HCT116 (cell line): ENCODE data around the gene CSF1R. TPM values are rescaled to one million over a fixed set of nuclear protein-coding genes. Genes with fewer than 3 reads are reported as not detected.
A peak's percentile ranks its signal among the peaks of the same experiment; 100 is the strongest.

Source experiments
- ATAC-seq: fragments of 200-7000 bp; cut with Tn5 transposase; 2 replicates; pipeline ENCODE4 v1.9.1; 2020; ENCODE audit warnings: mild to moderate bottlenecking, moderate library complexity
- BruUV-seq: library from RNA; stranded (reverse); fragments of 400-500 nt; replicated peaks from 2 replicates; lab custom pipeline; 2021; lab: Mats Ljungman, UMichigan
- CTCF ChIA-PET: fragments of 300-600 bp; sonication (Branson Sonifier 250); formaldehyde crosslinking; loops from one replicate; lab custom pipeline; 2021; ENCODE audit warnings: antibody characterized with exemption; lab: Charles Lee
- POLR2A ChIA-PET: fragments of 300-600, 350-600 bp; sonication (Branson Sonifier 250); formaldehyde crosslinking; loops from one replicate; lab custom pipeline; 2021; ENCODE audit warnings: antibody characterized with exemption; lab: Charles Lee
- RAD21 ChIA-PET, 2 experiments: fragments of 300-600 bp; sonication (Branson Sonifier 250); formaldehyde crosslinking; loops; one replicate each; lab custom pipeline; 2023; ENCODE audit warnings: low total read pairs in 2 of 2; ENCODE audit not compliant: uncharacterized antibody in 2 of 2, unreplicated experiment in 2 of 2, low non-redundant PET in 1 of 2; lab: Charles Lee
- DNase-seq: peaks from one replicate; pipeline ENCODE4 v3.0.0-alpha.2; 2010; ENCODE audit warnings: low read depth, low spot score
- H2AFZ ChIP-seq: fragments of 200-600 bp; shearing (Covaris generic), sonication (generic); 2 replicates; pipeline ENCODE4 v1.6.1; 2017; ENCODE audit warnings: low read depth, mixed run types, mixed read lengths, antibody characterized with exemption, low read length; ENCODE audit not compliant: poor library complexity, severe bottlenecking
- H3K27ac ChIP-seq: 2 replicates; pipeline ENCODE4 v1.5.1; 2012; ENCODE audit warnings: low read depth, low read length
- H3K27me3 ChIP-seq: fragments of 200-600 bp; sonication (generic); 2 replicates; pipeline ENCODE4 v1.6.1; 2016; ENCODE audit warnings: mixed run types, low read length, mixed read lengths; ENCODE audit not compliant: insufficient read depth
- H3K36me3 ChIP-seq, 2 experiments: fragments of 200-500 bp in 1 of 2; fragments of 200-600 bp in 1 of 2; sonication (Bioruptor generic) in 1 of 2; sonication (generic) in 1 of 2; 2 replicates each; pipeline versions ENCODE4 v1.5.1 to v1.6.1; 2014 to 2016; ENCODE audit warnings: low read length in 2 of 2, inconsistent platforms in 1 of 2, mixed read lengths in 1 of 2, mixed run types in 1 of 2; ENCODE audit not compliant: insufficient read depth in 2 of 2, control insufficient read depth in 1 of 2
- H3K4me1 ChIP-seq, 2 experiments: fragments of 200-600 bp in 1 of 2; sonication (generic) in 1 of 2; 2 replicates each; pipeline versions ENCODE4 v1.5.1 to v1.6.1; 2012 to 2017; ENCODE audit warnings: low read length in 2 of 2, inconsistent platforms in 1 of 2, mild to moderate bottlenecking in 1 of 2, mixed read lengths in 1 of 2, mixed run types in 1 of 2, moderate library complexity in 1 of 2; ENCODE audit not compliant: insufficient read depth in 2 of 2, control insufficient read depth in 1 of 2
- H3K4me2 ChIP-seq: fragments of 200-600 bp; sonication (generic); 2 replicates; pipeline ENCODE4 v1.6.1; 2017; ENCODE audit warnings: mixed run types, low read length, mixed read lengths
- H3K4me3 ChIP-seq, 2 experiments: fragments of 200-600 bp in 1 of 2; sonication (generic) in 1 of 2; replicated peaks in 1 of 2; 2 replicates each; pipeline ENCODE4 v1.5.1; 2011 to 2016; ENCODE audit warnings: low read length in 2 of 2, control low read depth in 1 of 2, low read depth in 1 of 2, mild to moderate bottlenecking in 1 of 2, mixed read lengths in 1 of 2, mixed run types in 1 of 2
- H3K79me2 ChIP-seq: fragments of 200-600 bp; sonication (generic); 2 replicates; pipeline ENCODE4 v1.6.1; 2017; ENCODE audit warnings: mild to moderate bottlenecking, mixed run types, low read length, moderate library complexity, mixed read lengths; ENCODE audit not compliant: insufficient read depth
- H3K9ac ChIP-seq: fragments of 200-600 bp; sonication (generic); 2 replicates; pipeline ENCODE4 v1.6.1; 2016; ENCODE audit warnings: low read length, mixed read lengths
- H3K9me2 ChIP-seq: fragments of 200-600 bp; sonication (generic), shearing (Covaris generic); 2 replicates; pipeline ENCODE4 v1.6.1; 2017; ENCODE audit warnings: mixed run types, mild to moderate bottlenecking, moderate library complexity; ENCODE audit not compliant: insufficient read depth
- H3K9me3 ChIP-seq, 2 experiments: fragments of 200-500 bp in 1 of 2; fragments of 200-600 bp in 1 of 2; sonication (Bioruptor generic) in 1 of 2; sonication (generic) in 1 of 2; 2 replicates each; pipeline ENCODE4 v1.6.1; 2014 to 2017; ENCODE audit warnings: low read length in 2 of 2, mixed read lengths in 2 of 2, inconsistent platforms in 1 of 2, low read depth in 1 of 2, mild to moderate bottlenecking in 1 of 2, mixed run types in 1 of 2, moderate library complexity in 1 of 2; ENCODE audit not compliant: control insufficient read depth in 1 of 2, insufficient read depth in 1 of 2
- H4K20me1 ChIP-seq: fragments of 200-600 bp; sonication (generic), shearing (Covaris generic); 2 replicates; pipeline ENCODE4 v1.6.1; 2017; ENCODE audit warnings: mixed run types, mild to moderate bottlenecking, moderate library complexity; ENCODE audit not compliant: insufficient read depth
- ATF3 ChIP-seq: IDR thresholded peaks from 2 replicates; pipeline ENCODE4 v1.6.1; 2012
- CEBPB ChIP-seq: IDR thresholded peaks from 2 replicates; pipeline ENCODE4 v1.6.1; 2012; ENCODE audit warnings: low read depth
- ELF1 ChIP-seq: IDR thresholded peaks from 2 replicates; pipeline ENCODE4 v1.6.1; 2012; ENCODE audit warnings: low read depth, borderline replicate concordance
- EZH2 ChIP-seq: fragments of 200-600 bp; sonication (generic); IDR thresholded peaks from 2 replicates; pipeline ENCODE4 v1.6.1; 2017; ENCODE audit warnings: antibody characterized with exemption, mixed run types
- FOSL1 ChIP-seq: IDR thresholded peaks from 2 replicates; pipeline ENCODE4 v1.6.1; 2012; ENCODE audit warnings: low read depth
- JUND ChIP-seq: IDR thresholded peaks from 2 replicates; pipeline ENCODE4 v1.6.1; 2012
- MAX ChIP-seq: IDR thresholded peaks from 2 replicates; pipeline ENCODE4 v1.6.1; 2012
- POLR2AphosphoS5 ChIP-seq: IDR thresholded peaks from 2 replicates; pipeline ENCODE4 v1.6.1; 2011; ENCODE audit warnings: mild to moderate bottlenecking, low read depth, low read length, moderate library complexity
- RAD21 ChIP-seq: IDR thresholded peaks from 2 replicates; pipeline ENCODE4 v1.6.1; 2012; ENCODE audit warnings: low read depth, mild to moderate bottlenecking
- SIN3A ChIP-seq: IDR thresholded peaks from 2 replicates; pipeline ENCODE4 v1.6.1; 2012; ENCODE audit warnings: low read depth
- SP1 ChIP-seq: IDR thresholded peaks from 2 replicates; pipeline ENCODE4 v1.6.1; 2012; ENCODE audit warnings: low read depth
- SRF ChIP-seq: IDR thresholded peaks from 2 replicates; pipeline ENCODE4 v1.6.1; 2012; ENCODE audit warnings: low read depth
- TCF7L2 ChIP-seq: IDR thresholded peaks from 2 replicates; pipeline ENCODE4 v1.7.0; 2011; ENCODE audit warnings: borderline replicate concordance, inconsistent platforms; ENCODE audit not compliant: insufficient read depth, insufficient read length; ENCODE audit errors: extremely low read depth
- ZBTB33 ChIP-seq: IDR thresholded peaks from 2 replicates; pipeline ENCODE4 v1.6.1; 2011; ENCODE audit warnings: mild to moderate bottlenecking, low read length, moderate library complexity; ENCODE audit not compliant: insufficient replicate concordance; ENCODE audit errors: extremely low read depth
- ZFX ChIP-seq: fragments of 450-650 bp; IDR thresholded peaks from 2 replicates; pipeline ENCODE4 v1.6.1; 2017
- ZNF274 ChIP-seq: fragments of 200-500 bp; sonication (Bioruptor generic); IDR thresholded peaks from 2 replicates; pipeline ENCODE4 v1.6.1; 2014; ENCODE audit warnings: mild to moderate bottlenecking, low read depth, low read length, inconsistent platforms
- intact Hi-C: fragments of 100-400 bp; cut with micrococcal nuclease; formaldehyde crosslinking; loops from 2 replicates; pipeline ENCODE4 v1.10.0; 2022
- total RNA-seq: library from RNA; stranded (reverse); gene quantifications from one replicate; pipeline ENCODE4 v1.2.1, GENCODE V29; 2021; ENCODE audit not compliant: unreplicated experiment
- TF ChIP-seq, protein P1 (sequence below): IDR thresholded peaks from 2 replicates; pipeline ENCODE4 v1.6.1; 2012; ENCODE audit warnings: low read depth

The CSF1R gene
- total RNA-seq, 1 experiment from 2014 or later, result 0.17 TPM

DNA sequence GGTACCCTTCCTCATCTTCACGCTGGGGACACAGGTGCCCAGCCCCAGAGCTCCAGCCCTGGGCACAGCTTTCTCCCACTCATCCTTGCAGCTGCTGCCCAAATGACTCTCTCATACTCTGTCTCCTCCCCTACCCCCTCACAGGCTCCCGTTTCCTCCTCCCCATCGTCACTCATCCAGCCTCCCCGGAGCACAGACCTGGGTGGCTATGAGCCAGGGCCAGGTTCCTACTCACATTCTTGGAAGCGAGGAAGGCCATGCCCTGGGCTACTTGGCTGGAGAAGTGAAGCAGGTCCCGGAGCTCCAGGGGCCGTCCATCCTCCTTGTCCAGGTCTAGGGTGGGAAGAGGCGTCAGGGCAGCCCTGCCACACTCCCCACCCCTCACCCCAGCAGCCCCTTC is 29.3 kb downstream of the CSF1R start:
- Histone ChIP-seq H3K9me2 (no peaks in the 10 kb centered on the region), H3K4me3 (no peak overlapping the region), H3K4me1 (peaks cover 0 to 20% of the 10 kb centered on the region in 2 experiments; a peak in 2 of 4 replicates), H3K79me2 (no peaks in the 10 kb centered on the region), H3K27me3 (no peaks in the 10 kb centered on the region), H3K9me3 (no peaks in the 10 kb centered on the region), H3K9ac (no peak overlapping the region), H2AFZ (no peak overlapping the region), H3K36me3 (peaks cover 7 to 11% of the 10 kb centered on the region in 2 experiments; a peak in 3 of 4 replicates), H4K20me1 (no peaks in the 10 kb centered on the region), H3K4me2 (no peak overlapping the region), H3K27ac (no peak overlapping the region)
- ATAC-seq (0 out of 2 replicates have a peak, but pooled peaks have one; percentile 7), DNase-seq (no peak)
- RAD21 ChIA-PET, result no interaction called here
- TF ChIP-seq ELF1, result no peak
- TF ChIP-seq SP1, result no peak
- no peak for TF ChIP-seq SIN3A
- TF ChIP-seq ZBTB33, result no peak
- no peak for TF ChIP-seq EZH2
- no peak for TF ChIP-seq ZNF274
- TF ChIP-seq ZFX, result no peak
- no peak for TF ChIP-seq POLR2AphosphoS5
- TF ChIP-seq SRF, result no peak
- TF ChIP-seq, protein P1, sequence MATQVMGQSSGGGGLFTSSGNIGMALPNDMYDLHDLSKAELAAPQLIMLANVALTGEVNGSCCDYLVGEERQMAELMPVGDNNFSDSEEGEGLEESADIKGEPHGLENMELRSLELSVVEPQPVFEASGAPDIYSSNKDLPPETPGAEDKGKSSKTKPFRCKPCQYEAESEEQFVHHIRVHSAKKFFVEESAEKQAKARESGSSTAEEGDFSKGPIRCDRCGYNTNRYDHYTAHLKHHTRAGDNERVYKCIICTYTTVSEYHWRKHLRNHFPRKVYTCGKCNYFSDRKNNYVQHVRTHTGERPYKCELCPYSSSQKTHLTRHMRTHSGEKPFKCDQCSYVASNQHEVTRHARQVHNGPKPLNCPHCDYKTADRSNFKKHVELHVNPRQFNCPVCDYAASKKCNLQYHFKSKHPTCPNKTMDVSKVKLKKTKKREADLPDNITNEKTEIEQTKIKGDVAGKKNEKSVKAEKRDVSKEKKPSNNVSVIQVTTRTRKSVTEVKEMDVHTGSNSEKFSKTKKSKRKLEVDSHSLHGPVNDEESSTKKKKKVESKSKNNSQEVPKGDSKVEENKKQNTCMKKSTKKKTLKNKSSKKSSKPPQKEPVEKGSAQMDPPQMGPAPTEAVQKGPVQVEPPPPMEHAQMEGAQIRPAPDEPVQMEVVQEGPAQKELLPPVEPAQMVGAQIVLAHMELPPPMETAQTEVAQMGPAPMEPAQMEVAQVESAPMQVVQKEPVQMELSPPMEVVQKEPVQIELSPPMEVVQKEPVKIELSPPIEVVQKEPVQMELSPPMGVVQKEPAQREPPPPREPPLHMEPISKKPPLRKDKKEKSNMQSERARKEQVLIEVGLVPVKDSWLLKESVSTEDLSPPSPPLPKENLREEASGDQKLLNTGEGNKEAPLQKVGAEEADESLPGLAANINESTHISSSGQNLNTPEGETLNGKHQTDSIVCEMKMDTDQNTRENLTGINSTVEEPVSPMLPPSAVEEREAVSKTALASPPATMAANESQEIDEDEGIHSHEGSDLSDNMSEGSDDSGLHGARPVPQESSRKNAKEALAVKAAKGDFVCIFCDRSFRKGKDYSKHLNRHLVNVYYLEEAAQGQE, result no peak
- no peak for TF ChIP-seq RAD21
- TF ChIP-seq ATF3, result no peak
- no peak for TF ChIP-seq FOSL1
- no peak for TF ChIP-seq MAX
- no peak for TF ChIP-seq TCF7L2
- TF ChIP-seq JUND, result no peak
- TF ChIP-seq CEBPB, result no peak
- BruUV-seq, result no TSS peak
- CTCF ChIA-PET, result interaction anchor here (0.6 kb wide), 1 partner anchor 390 kb away, joined by 3 read pairs; no protein-coding TSS in a partner anchor
- intact Hi-C loops, result no loop called here
- POLR2A ChIA-PET, result no interaction called here
